ENCODE data around the gene ODAD3.
"Not testable (repeated sequence)": the region's sequence is repeated elsewhere in the genome, so short reads cannot be mapped to it uniquely, and the experiment has no call there.

The ODAD3 gene

GRCh38 chr19:11458912-11459311 is 24.0 kb upstream of the ODAD3 start:
- DNase-seq, result not testable (repeated sequence)

GRCh38 chr19:11458236-11458900 is 23.4 kb upstream of the ODAD3 start:
- DNase-seq, result no peak

GRCh38 chr19:11457831-11458230 is 22.9 kb upstream of the ODAD3 start:
- no peak for DNase-seq

- no peak for DNase-seq
Measured at GRCh38 chr19:11457115-11457514, 22.2 kb upstream of the ODAD3 start.

GRCh38 chr19:11456659-11457058 is 21.7 kb upstream of the ODAD3 start:
- no peak for DNase-seq

GRCh38 chr19:11455233-11455554 is 20.3 kb upstream of the ODAD3 start:
- not testable (repeated sequence) for DNase-seq

DNA sequence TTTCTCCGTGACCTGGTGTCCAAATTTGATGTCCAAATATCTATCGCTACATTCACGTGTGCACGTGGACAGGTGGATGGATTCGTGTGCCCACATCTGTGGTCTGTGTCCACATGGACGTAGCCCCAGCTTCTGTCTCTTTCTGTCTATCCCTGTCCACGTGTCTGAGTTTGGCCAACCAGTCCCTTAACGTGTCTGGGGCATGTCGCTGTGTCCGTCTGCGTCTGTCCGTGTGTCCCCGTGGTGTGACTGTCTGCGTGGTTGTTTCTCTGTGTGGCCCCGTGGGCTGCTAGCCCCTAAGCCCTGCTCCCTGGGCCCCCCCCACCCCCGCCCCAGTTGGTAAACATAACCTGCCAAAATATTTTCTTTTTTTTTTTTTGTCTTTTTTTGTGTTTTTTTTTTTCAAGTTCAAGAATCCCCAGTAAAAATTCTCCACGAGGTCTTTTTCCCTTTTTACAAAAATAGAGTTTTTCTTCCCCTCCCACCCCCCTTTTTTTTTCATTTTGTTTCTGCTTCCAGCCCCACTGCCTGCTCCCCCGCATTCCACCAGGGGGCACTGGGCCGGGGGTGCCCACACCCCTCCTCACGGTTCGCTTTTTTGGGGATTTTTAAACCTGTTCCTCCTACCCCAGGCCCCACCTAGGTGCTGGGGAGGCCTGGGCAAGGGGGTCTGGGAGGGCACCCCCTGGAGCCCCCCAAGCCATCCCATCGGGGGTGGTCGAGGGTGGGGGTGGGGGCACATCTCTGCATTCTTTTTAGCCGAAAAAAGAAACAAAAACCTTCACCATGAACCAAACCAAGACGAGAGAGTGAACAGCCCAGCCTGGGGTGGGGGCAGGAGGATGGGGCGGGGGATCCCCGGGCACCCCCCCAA is 18.8 kb upstream of the ODAD3 start:
- DNase-seq, result no peak

- no peak for DNase-seq
Measured at GRCh38 chr19:11452620-11453310, 17.8 kb upstream of the ODAD3 start.

DNA sequence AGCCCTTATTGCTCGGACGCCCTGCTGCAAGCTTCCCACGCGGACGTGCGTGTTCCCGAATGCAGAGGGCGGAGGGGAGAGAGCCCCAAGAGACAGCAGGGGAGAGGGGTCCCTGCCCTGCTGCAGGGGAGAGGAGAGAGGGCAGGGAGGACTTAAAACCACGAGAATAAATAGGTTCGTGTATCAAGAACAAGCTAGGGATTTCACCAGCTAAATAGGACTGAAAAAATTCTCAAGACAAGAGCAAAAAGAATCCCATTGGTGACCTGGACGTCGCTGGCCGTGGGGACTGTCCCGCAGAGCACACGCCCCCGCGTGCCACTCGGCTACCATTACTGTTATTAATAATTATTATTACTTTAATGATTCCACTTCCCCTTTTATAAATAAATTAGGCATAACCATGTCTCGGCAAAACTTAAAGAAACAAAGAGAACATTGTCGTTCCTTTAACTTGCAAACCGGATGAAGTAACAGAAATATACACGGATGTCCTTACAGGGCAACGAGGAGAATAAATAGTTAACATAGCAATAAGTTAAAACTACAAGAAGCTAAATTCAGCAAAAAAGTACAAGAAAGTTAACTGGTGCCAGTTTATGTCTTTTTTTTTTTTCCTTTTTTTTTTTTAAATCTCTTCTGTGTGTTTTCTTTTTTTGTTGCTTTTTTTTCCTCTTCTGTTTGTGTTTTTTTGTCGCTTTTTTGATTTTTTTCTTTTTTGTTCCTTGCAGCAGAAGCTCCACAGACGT is 17.1 kb upstream of the ODAD3 start:
- DNase-seq, result no peak

- DNase-seq, result no peak
Measured at GRCh38 chr19:11451327-11451870, 16.5 kb upstream of the ODAD3 start.

DNA sequence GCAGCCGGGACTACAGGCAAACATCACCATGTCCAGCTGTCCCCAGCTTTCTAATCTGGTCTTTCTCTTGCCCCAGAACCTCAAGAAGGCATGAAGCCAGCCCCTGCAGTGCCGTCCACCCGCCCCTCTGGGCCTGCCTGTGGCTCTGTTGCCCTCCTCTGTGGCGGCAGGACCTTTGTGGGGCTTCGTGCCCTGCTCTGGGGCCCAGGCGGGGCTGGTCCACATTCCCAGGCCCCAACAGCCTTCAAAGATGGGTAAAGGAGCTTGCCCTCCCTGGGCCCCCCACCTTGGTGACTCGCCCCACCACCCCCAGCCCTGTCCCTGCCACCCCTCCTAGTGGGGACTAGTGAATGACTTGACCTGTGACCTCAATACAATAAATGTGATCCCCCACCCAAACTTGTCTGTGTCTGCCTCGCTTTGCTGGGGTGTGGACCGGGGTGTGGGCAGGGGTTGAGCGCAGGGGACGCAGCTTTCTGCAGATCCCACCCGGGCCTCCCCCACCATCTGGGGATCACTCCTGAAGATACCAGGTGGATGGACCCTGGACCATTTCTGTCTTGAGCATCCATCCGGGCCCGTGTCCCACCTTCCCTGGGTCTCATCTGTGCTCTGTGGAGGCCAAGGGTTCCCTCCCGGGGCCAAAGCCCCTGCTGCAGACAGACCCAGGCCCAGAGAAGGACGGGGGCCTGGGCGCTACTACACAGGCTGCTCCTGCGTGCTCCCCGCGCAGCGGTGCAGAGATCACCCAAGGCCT is 15.8 kb upstream of the ODAD3 start:
- no peak for DNase-seq

- no peak for DNase-seq
Measured at GRCh38 chr19:11448923-11449554, 14.1 kb upstream of the ODAD3 start.

- no peak for DNase-seq
Measured at GRCh38 chr19:11448410-11448809, 13.5 kb upstream of the ODAD3 start.

GRCh38 chr19:11447347-11448262 is 12.7 kb upstream of the ODAD3 start:
- no peak for DNase-seq

- peak; percentile 11 to 17 for DNase-seq
Measured at GRCh38 chr19:11446652-11447301, 11.9 kb upstream of the ODAD3 start.

GRCh38 chr19:11446271-11446651 is 11.3 kb upstream of the ODAD3 start:
- DNase-seq, result no peak

DNA sequence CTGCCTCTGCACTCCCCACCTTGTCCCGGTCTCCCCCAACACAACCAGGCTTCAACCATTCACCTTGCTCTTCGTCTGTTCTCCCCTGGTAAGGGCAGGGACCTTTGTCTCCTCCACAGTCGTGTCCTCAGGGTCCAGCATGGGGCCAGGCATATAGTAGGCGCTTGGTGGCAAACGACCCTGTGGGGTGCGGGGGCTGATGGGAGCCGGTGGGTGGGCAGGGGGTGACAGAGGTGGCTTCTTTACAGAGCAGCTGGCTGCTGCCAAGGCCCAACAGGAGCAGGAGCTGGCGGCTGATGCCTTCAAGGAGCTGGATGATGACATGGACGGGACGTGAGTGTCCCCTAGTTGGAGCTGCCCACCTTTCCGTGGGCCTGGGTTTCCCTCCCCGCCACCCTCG is 10.2 kb upstream of the ODAD3 start:
- no peak for DNase-seq

GRCh38 chr19:11444059-11444458 is 9.1 kb upstream of the ODAD3 start:
- DNase-seq, result no peak

- DNase-seq, result no peak
Measured at GRCh38 chr19:11437955-11438354, 3.0 kb upstream of the ODAD3 start.

GRCh38 chr19:11435833-11436313 is 952 bp upstream of the ODAD3 start:
- DNase-seq, result peak in 1 of 2 experiments; percentile 31
